Islet of Langerhans (tissue), 1 donor: ENCODE measurements around the gene ELMOD1.

ENCODE experiments used
- FAIRE-seq: peaks from one replicate; lab custom pipeline; 2011; peaks lifted over from hg19 to GRCh38; lab: Jason Lieb, UNC

The ELMOD1 gene

DNA sequence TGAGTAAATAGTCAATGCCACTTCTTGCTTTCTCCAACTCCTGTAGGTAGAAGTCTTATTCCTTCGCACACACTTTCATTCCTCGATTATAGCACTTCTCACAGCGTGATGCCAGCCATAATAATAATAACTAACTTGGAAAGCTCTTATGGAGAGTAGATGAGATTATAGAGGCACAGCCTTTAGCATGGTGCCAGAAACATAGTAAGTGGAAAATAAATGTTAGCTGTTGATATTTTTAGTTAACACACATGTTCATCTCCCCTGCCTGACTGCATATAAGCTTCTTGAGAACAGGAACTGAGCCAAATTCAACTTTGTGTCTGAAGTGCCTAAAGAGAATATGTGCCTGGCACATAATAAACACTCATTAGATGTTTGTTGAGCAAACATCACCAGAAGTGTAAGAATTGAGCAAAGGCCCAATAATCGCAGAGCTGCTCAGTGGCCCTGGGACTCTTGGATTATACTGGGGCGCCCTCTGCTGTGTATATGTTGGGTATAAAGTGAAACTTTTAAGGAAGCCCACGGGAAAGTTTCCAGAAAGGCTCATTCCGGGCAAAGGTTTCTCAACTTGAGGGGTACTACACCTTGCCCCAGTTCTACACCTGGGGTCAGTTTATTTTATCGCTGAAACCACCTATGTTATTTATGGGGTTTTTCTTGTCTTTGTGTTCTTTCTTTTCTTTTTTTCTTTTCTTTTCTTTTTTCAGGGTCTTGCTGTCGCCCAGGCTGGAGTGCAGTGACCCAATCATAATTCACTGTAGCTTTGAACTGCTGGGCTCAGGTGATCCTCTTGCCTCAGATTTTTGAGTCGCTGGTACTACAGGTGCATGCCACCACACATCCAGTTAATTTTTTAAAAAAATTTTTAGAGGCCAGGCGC is 98.6 kb downstream of the ELMOD1 start:
- FAIRE-seq = no peak

DNA sequence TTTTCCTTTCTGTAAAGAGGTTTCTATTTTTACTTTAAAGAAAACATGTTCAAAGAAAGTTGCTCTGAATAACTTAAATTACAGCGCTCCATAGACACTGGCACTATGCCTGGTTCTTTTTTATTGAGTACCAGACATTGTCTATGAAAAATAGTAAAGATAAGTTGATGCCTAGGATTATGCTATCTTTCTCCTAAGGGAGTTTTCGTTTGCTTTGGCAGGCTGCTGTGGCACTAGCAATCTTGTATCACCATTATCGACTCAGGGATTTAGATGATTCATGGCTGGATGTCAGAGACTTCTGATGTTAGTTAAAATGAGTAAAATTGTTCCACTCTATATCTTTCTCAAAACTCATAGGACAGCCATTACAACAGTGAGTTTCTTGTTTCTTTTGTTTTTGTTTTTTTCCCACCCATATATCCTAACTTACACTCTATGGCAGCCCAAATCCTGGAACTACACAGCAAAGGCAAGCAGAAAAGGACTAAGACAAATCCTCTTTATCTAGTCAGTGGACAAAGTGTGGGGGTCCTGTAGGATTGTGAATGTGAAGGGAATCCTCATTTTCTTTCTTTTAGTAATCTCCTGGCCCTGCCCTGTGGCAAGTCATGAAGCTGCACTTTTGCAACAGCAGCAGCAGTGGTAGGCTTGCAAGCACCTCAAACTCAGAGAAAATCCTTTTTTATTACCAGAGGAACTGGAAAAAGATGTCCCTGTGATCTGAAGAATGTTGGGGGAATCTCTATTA is 100.2 kb downstream of the ELMOD1 start:
- FAIRE-seq = no peak

DNA sequence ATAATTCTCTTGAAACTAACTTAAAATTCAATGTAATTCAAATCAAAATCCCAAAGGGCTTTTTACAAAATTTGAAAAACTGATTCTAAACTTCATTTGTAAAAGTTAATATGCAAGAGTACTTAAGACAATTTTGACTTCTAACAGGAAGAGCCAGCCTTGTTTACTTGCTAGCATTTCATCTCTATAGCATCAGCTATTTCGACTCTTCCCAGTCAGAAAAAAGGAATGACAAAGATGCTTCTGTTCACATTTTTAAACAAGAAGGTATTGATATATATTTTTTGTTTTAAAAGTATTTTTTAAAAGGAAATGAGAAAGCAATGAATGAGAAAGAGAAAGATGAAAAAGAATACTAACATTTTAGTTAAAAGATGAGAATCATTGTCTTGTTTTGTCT is 104.5 kb downstream of the ELMOD1 start:
- no peak for FAIRE-seq

DNA sequence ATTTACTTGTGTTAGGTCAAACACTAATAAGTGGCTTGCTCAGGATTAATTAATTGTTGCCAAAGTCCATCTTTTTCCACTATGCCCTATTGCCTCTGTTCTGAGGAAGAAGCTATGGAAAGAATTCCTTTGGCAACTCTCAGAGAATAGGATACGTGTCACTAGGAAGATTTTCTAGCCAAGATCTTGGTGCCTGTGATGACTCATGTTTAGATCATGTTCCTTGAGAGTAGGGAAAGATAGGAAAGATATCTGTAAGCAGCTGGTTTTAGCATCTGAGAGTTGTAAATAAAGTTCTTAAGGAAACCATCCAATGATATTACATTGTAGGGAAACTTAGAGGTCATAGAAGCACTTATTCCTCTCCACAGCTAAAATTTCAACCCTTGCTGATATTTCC is 105.2 kb downstream of the ELMOD1 start:
- FAIRE-seq = no peak

DNA sequence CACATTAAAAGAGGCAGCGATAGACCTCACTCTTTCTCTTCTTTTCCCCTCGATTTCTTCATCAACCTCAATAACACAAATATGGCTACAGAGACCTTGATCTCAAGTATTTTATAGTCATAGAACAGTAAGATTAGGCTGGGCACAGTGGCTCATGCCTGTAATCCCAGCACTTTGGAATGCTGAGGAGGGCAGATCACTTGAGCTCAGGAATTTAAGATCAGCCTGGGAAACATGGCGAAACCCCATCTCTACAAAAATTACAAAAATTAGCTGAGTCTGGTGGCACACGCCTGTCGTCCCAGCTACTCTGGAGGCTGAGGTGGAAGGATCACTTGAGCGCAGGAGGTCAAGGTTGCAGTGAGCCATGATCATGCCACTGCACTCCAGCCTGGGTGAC is 106.3 kb downstream of the ELMOD1 start:
- FAIRE-seq = no peak

DNA sequence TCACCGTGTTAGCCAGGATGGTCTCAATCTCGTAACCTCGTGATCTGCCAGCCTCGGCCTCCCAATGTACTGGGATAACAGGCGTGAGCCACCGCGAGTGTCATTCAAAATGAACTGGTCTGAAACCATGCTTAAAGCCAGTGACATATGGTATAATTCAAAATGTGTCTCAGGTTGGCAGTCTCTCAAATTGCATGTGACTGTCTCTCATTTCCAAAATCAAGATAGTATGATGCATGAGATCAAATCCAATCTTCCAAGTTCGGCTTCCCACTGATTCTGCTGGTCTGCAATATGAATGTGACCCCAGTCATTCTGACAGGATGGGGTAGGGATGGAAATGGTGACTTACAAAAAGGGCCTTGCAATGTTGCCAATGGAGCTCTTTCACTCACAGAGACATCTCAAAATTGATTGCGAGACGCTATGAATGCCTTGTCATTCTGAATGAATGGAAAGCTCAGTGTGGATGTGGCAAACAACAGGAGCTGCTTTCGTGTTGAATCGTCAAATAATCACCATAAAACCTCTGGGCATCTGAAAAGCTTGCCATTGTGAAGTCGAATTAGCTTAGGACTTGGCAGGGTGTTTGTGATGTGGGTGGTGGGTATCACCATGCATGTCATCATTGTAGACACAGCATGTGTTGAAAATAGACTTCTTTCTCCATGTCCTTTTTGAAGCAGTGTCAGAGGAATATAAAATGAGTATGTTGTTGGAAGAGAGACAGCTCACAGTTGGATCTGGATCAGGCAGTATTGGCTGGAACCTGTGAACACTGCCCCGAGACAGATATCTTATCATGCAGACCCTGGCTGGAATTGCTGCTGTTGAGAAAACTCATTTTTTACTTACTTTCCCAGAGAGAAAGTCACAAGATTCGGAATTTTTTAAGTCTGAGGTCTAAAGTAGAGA is 108.7 kb downstream of the ELMOD1 start:
- no peak for FAIRE-seq

DNA sequence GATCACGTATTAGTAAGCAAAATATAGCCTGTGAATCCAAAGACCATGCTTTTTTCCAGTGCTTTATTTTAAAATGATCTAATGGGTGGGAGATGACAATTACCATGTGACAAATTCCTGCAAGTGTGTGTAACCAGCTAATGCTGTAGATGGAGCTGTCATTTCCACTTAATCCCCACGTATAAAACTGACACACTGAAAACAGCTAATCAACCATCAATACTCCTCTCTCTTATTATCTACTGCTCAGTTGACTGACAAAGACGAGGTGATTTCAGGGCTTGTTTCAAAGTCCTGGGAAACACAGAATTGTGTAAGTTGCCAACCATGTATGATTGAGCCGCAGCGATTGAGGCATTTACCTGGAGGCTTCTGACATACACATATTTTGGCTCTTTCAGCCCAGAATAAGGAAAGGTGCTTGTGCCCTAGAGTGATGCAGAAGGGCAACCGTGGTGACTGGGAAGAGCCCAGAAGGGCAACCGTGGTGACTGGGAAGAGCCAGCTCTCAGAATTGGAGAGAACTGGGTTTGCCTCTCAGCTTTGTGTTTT is 111.2 kb downstream of the ELMOD1 start:
- FAIRE-seq = no peak

DNA sequence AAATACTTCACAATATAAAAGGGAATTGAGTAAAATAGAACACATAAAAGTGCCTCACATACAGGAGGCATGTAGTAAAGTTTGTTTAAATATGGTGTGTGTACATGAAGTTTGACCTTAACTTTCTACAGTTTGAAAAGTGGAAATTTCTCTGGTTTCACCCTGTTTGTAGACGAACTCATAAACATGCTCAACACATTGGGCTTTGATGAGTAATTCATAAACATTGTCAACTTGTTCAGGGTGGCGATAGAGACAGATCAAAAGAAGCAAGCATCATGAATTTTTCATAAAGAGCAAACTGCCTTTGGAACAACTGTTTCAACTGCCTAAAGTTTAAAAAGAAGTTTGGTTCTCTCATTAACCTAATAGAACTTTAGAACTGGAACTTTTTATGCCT is 111.8 kb downstream of the ELMOD1 start:
- no peak for FAIRE-seq

DNA sequence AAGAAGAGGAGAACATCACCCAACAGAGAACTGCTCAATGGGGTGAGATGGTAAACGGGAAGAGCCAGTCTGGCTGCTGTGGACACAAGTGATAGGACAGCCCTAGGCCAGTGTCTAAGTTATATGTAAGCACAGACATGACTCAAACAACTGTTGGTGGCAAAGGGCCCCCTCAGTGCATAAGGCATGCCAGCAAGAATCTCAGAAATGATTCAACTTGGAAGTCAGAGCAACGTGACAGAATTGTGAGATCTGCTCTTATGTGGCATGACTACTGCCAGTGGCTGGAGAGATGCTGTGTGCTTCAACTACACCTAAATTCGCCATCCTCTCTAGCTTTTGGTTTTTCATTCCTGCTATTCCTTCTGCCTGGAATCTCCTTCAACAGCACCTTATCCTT is 113.5 kb downstream of the ELMOD1 start:
- no peak for FAIRE-seq

DNA sequence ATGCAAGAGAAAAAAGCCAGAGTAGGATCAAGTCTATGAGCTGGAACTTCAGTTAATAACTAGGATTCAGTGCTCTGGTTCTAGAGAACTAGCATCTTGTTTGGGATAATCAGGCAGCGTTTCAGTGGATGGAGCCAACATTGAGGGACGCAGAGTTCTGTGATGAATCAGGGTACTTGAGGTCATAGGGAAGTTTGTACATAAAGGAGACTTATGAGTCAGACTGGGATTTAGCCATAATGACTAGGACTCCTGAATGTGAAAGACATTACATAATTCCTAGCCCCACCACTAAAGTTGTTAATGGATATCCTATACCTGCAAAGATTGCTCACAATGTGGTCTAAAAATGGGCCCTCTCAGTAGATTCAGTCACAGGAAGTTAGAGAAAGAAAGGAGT is 114.1 kb downstream of the ELMOD1 start:
- no peak for FAIRE-seq

DNA sequence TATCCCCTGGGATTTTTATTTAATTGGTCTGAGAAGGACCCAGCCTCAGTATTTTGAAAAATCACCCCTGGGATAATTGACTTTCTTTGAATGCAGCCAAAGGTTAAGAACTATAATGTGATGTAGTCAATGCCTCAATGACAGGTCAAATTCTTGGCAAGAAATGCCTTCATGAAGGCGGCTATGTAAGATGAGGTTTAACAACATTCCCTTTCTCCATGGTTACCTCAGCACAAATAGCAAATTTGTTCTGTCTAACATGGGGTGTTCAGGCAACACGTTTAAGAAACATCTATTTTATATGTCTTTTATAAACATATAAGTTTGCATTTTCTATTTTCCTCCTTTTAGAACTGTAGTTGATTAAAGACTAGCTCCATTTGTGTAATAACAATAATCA is 115.6 kb downstream of the ELMOD1 start:
- no peak for FAIRE-seq

DNA sequence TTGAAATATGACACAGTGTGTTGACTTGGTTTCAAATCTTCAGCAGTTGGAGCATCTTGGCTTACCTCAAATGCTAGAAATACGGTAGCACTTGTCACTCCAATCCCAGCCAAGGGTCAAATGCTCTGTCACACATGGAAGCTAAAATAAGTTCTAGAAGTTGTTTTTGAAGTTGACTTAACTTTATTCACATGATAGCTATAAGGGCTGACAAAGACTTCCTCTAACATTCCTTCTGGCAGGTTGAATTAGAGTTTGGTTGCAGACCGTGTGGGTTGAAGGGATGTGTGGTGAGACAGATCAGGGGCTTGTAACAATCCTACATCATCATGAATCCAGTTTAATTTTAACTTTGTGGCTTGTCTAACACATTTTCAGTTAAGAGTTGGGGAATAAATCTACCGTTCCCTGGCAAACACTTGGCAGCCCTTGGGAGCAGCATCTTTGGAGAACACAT is 116.3 kb downstream of the ELMOD1 start:
- no peak for FAIRE-seq

DNA sequence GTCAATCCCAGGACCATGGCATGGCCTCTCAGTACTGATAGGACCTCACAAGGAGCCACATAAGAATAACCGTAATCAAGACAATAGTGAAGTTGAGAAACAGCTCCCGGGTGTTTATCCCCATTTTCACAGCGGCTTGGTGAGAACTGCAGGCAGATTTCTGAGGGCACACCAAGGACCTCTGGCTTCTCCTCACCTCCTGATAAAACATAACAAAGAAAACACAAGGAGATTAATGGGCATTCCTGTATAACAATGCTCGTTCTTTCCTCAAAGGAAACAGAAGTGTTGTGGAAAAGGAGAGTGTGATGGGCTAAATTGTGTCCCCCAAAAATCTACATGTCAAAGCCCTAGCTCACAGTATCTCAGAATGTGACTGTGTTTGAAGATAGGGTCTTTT is 116.9 kb downstream of the ELMOD1 start:
- FAIRE-seq = no peak

DNA sequence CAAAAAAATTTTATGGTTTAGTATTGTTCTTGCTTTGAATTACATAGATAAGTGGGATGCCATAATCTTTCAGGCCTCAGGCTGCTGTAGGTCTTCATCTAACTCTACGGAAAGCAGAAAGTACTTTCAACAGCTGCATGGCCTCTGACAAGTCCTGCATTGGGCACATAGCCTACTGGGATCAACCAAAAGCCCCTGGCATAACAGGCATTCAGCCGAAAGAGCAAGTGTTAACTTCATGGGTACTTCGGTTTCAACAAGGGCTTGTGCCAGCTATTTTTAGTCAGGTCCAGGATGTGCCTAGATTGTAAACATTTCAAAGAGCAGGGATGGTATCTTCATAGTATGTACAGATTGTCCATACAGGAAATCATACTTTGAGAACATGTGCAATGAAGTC is 117.8 kb downstream of the ELMOD1 start:
- FAIRE-seq = no peak

DNA sequence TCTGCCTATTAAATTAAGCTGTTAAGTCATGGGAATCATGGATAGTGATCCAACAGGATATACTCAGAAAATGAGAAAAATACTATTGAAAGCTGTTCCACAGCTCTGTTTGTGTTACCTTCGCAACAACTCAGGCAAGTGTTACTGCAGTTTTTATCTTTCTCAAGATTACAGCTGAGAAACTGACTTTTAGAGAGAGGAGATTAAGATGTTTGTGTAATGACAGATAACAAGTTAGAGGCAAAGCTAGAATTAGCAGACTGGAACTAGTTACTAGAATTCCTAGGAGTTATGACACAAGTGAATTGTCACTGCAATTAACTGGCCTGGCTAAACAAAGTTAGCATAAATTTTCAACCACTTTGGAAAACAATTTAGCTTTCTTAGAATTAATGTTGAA is 119.4 kb downstream of the ELMOD1 start:
- FAIRE-seq = no peak

DNA sequence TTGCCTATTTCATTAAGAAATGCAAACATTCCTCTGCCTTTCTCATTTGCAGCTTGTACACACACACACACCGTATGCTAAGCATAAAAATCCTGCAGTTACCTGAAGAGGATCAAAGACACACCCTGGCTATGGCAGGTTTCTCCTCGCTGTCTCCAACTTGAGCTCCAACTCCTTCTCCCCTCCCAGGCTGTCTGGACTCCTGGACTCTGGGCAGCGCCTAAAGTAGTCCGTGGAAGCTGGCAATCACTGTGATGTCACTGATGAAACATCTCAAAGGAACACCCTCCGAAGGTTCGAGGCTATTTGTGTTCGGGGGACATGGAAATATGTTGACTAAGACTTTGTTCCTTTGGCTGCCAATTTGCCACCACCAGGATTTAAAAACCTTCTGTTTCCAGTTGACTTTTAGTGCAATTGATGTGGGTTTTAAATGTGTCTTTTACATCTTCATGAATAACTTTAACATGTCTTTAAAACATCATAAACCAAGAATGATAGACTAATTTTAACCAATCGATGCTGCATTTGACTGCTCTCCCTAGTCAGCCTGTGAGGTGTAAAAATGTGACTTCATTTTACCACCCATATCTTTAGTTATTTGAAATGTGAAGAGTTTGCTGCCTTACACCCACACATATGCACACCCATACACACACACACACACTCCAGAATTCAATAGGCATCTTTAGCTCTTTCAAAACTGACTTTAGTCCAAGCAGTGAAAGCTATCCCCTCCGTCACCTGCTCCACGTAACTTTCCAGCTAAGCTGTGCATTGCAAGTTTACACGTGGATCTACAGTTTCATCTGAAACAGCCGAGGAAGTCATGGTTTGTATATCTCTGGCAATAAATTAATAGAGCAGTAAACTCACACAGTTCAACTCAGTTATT is 121.2 kb downstream of the ELMOD1 start, which contains the start of gene SLN:
SLN (minus strand) TSS at position 196 of the 895 bp plus-strand sequence.
- FAIRE-seq = no peak

DNA sequence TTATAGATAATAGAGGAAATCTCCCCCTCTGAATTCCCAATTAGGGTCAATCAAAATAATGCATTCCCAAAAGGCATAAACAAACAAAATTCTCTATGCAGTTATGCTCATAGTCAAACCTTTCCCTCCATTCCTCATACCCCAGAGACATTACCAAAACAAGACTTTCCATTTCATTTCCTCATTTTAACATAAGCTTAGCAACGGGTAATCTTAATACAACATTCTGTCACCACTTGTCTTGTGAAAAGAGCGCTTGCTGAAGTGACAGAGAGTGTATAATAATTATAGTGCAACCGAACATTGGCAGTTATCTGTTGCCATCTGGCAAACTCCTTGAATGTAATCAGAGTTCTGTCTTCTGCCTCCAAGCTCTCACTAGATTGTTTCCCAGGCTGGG is 122.1 kb downstream of the ELMOD1 start:
- FAIRE-seq = no peak
